CD4-positive, alpha-beta T cell (primary cell): Measurements from ENCODE around the gene HOXA11. TPM values are rescaled to one million over a fixed set of nuclear protein-coding genes. Genes with fewer than 3 reads are reported as not detected.

Experiments used
- ATAC-seq: fragments of 200-7000 bp; cut with Tn5 transposase; one replicate; pipeline ENCODE4 v1.10.0; 2022; ENCODE audit warnings: mild to moderate bottlenecking; ENCODE audit not compliant: poor library complexity
- CTCF ChIA-PET: fragments of 350-600 bp; sonication (Branson Sonifier 250); formaldehyde crosslinking; loops from one replicate; lab custom pipeline; 2021; ENCODE audit warnings: antibody characterized with exemption, inconsistent platforms; lab: Charles Lee
- POLR2A ChIA-PET: fragments of 350-600 bp; sonication (Branson Sonifier 250); formaldehyde crosslinking; loops from one replicate; lab custom pipeline; 2021; ENCODE audit warnings: antibody characterized with exemption, inconsistent platforms; lab: Charles Lee
- DNase-seq, 14 experiments: peaks; one replicate each; pipeline ENCODE4 v3.0.0-alpha.2; 2013 to 2020; ENCODE audit warnings: mixed read lengths in 2 of 14
- H3K27ac ChIP-seq, 2 donors: one replicate each; pipeline versions ENCODE4 v1.5.1 to v1.7.0; 2013; ENCODE audit warnings: low read length in 2 of 2, low read depth in 1 of 2, mild to moderate bottlenecking in 1 of 2
- H3K27me3 ChIP-seq, 2 experiments: 1 replicate in 1 of 2; 2 replicates in 1 of 2; pipeline versions ENCODE4 v1.6.1 to v1.7.0; 2013; ENCODE audit warnings: low read length in 2 of 2, control low read depth in 1 of 2, mild to moderate bottlenecking in 1 of 2, moderate library complexity in 1 of 2; ENCODE audit not compliant: insufficient read depth in 2 of 2, control insufficient read depth in 1 of 2
- H3K36me3 ChIP-seq: one replicate; pipeline ENCODE4 v1.6.1; 2013; ENCODE audit warnings: low read length, control low read depth; ENCODE audit not compliant: insufficient read depth
- H3K4me1 ChIP-seq: one replicate; pipeline ENCODE4 v1.6.1; 2013; ENCODE audit warnings: low read length, control low read depth; ENCODE audit not compliant: insufficient read depth
- H3K4me3 ChIP-seq: one replicate; pipeline ENCODE4 v1.5.1; 2013; ENCODE audit warnings: mild to moderate bottlenecking, low read length, moderate library complexity
- H3K9me3 ChIP-seq, 2 experiments: 1 replicate in 1 of 2; 2 replicates in 1 of 2; pipeline versions ENCODE4 v1.6.1 to v1.7.0; 2013; ENCODE audit warnings: low read length in 2 of 2, mild to moderate bottlenecking in 2 of 2, control low read depth in 1 of 2, moderate library complexity in 1 of 2; ENCODE audit not compliant: control insufficient read depth in 1 of 2, insufficient read depth in 1 of 2
- H3K27ac Mint-ChIP-seq: one replicate; pipeline ENCODE4 v1.8.0; 2020; ENCODE audit warnings: mixed read lengths
- H3K27me3 Mint-ChIP-seq: one replicate; pipeline ENCODE4 v1.8.0; 2021; ENCODE audit warnings: mixed read lengths
- H3K36me3 Mint-ChIP-seq: one replicate; pipeline ENCODE4 v1.8.0; 2021; ENCODE audit warnings: low read depth, mixed read lengths
- H3K4me1 Mint-ChIP-seq: one replicate; pipeline ENCODE4 v1.8.0; 2021; ENCODE audit warnings: low read depth, mixed read lengths
- H3K4me3 Mint-ChIP-seq: one replicate; pipeline ENCODE4 v1.8.0; 2020; ENCODE audit warnings: mild to moderate bottlenecking, mixed read lengths
- H3K9me3 Mint-ChIP-seq: one replicate; pipeline ENCODE4 v1.8.0; 2020; ENCODE audit warnings: mixed read lengths
- intact Hi-C, 2 experiments: fragments of 100-400 bp; cut with DNase I in 1 of 2; cut with micrococcal nuclease in 1 of 2; formaldehyde crosslinking; loops; one replicate each; pipeline versions ENCODE4 v1.15.1 to v1.9.0; 2023 to 2025; cut with DNase I, micrococcal nuclease
- polyA plus RNA-seq, 2 donors: library from polyadenylated mRNA; unstranded; fragments of 120-200 nt; gene quantifications; one replicate each; pipeline ENCODE4 v1.2.1, GENCODE V29; 2013
- total RNA-seq, 174 experiments: library from RNA in 2 of 174; stranded (reverse) in 2 of 174; gene quantifications; one replicate each; pipeline ENCODE4 v1.2.3 and lab custom pipeline; 2021 to 2026
- TF ChIP-seq, protein P1 (sequence below): fragments of 200-600 bp; IDR thresholded peaks from one replicate; pipeline ENCODE4 v1.8.0; 2022; ENCODE audit warnings: antibody characterized with exemption, mild to moderate bottlenecking

Gene HOXA11
- not detected for total RNA-seq
- not detected for polyA plus RNA-seq (2013, experiment 1 of 2)
- polyA plus RNA-seq (2013, experiment 2 of 2) = 0.01 TPM
- total RNA-seq (lab: John Stamatoyannopoulos, UW) = 0 to 0.10 (median 0) reads per million in 172 experiments

DNA sequence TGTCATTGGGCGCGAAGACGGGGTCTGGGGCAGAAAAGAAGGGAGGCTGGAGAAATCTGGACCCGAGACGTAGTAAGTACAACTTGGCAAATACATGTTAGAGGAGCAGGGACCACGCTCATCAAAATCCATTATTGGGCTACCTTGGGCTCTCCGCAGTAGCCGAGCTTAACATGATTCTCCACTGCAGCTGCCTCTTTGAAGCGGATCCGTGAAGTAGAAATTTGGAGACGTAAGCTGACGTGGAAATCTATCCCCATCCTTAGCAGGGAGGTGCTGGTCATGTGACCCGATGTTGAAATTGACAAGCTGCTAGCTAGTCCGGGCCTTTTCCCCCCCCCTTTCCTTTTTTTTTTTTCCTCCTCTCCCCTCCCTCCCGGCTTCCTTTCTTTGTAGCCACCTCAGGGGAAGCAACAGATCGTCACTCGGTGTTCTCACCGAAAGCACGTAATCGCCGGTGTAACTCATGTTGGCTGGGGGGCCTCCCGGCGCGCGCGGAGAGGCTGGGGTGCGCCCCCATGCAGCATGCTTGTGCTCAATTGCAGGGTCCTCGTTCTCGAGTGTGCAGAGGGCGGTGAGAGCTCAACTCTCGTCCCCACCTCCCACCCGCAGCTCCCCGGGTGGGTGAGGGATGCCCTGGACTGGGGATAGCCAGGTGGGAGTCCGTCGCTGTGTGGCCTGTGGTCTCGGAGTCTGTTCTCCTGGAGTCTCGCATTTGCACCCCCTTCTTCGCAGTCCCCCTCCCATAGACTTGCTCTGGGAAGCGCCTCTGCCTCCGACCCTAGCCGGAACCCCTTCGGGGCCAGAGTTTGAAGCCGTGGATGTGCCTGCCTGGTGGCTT, at the start of gene HOXA11:
Gene HOXA11, minus strand, starts transcription at position 220 of the 841 bp plus-strand sequence. Its CDS starts 88 bp downstream, at position 132.
- Histone ChIP-seq H3K4me1 (peaks cover 65% of the 10 kb centered on the region), H3K9me3 (peaks cover 0 to 66% of the 10 kb centered on the region in 2 experiments), H3K27me3 (peaks cover 88 to 95% of the 10 kb centered on the region in 2 experiments), H3K36me3 (no peaks in the 10 kb centered on the region), H3K4me3 (peak within 1 kb of the TSS; percentile 40), H3K27ac (no peak within 1 kb of the TSS)
- H3K9me3 Mint-ChIP-seq = no peaks in the 10 kb centered on the region
- peaks cover 62% of the 10 kb centered on the region for H3K4me1 Mint-ChIP-seq
- POLR2A ChIA-PET = interaction anchor here (0.6 to 1.5 kb wide), 4 partner anchors 9 to 1259 kb away, joined by 3 to 4 read pairs (median 3); partner anchors contain the start of gene HOXA13
- CTCF ChIA-PET = interaction anchor here (0.8 to 3.8 kb wide), 4 partner anchors 11 to 35 kb away, joined by 3 to 14 read pairs (median 5); no protein-coding TSS in a partner anchor
- TF ChIP-seq, protein P1, sequence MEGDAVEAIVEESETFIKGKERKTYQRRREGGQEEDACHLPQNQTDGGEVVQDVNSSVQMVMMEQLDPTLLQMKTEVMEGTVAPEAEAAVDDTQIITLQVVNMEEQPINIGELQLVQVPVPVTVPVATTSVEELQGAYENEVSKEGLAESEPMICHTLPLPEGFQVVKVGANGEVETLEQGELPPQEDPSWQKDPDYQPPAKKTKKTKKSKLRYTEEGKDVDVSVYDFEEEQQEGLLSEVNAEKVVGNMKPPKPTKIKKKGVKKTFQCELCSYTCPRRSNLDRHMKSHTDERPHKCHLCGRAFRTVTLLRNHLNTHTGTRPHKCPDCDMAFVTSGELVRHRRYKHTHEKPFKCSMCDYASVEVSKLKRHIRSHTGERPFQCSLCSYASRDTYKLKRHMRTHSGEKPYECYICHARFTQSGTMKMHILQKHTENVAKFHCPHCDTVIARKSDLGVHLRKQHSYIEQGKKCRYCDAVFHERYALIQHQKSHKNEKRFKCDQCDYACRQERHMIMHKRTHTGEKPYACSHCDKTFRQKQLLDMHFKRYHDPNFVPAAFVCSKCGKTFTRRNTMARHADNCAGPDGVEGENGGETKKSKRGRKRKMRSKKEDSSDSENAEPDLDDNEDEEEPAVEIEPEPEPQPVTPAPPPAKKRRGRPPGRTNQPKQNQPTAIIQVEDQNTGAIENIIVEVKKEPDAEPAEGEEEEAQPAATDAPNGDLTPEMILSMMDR = no peak
- H3K36me3 Mint-ChIP-seq = no peaks in the 10 kb centered on the region
- H3K4me3 Mint-ChIP-seq = peak within 1 kb of the TSS; percentile 82
- ATAC-seq (peak; percentile 45), DNase-seq (peak in 2 of 14 experiments; percentile 17 to 33)
- intact Hi-C loops = loop anchor here (2.0 to 5.0 kb wide), 3 partner anchors 14 to 1328 kb away; partner anchors contain the start of gene HOXA3 (in 1 of the 2)
- H3K27ac Mint-ChIP-seq = peak within 1 kb of the TSS; percentile 81
- H3K27me3 Mint-ChIP-seq = peaks cover 96% of the 10 kb centered on the region

DNA sequence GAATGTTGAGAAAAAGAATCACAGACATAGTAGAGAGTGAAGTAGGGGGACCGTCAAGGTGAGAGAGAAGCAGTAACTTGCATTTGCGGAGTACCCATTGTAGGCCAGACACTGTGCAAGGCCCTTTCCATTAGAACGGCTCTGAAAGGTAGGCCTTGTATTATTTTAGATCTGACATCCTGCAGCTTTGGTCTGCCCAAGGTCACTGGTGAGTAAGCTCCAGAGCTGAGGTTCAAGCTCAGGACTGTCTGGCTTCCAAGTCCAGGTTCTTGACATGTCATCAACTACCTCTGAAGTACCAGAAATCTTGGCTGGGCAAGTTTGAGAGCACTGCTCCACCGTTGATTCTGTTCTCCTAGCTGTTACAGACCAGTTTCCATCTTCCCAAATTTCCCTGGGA, 44.4 kb upstream of the HOXA11 start:
- H3K27me3 Mint-ChIP-seq = peaks cover 80% of the 10 kb centered on the region
- intact Hi-C loops = no loop called here
- no peak overlapping the region for H3K4me3 Mint-ChIP-seq
- DNase-seq = no peak
- Histone ChIP-seq H3K27ac (no peak overlapping the region), H3K4me1 (no peaks in the 10 kb centered on the region), H3K9me3 (peaks cover 0 to 8% of the 10 kb centered on the region in 2 experiments), H3K27me3 (peaks cover 25 to 52% of the 10 kb centered on the region in 2 experiments), H3K4me3 (no peak overlapping the region), H3K36me3 (no peaks in the 10 kb centered on the region)
- no peaks in the 10 kb centered on the region for H3K36me3 Mint-ChIP-seq
- TF ChIP-seq, protein P1 = no peak
- H3K4me1 Mint-ChIP-seq = no peaks in the 10 kb centered on the region
- POLR2A ChIA-PET = no interaction called here
- H3K27ac Mint-ChIP-seq = no peak overlapping the region
- CTCF ChIA-PET = no interaction called here
- no peaks in the 10 kb centered on the region for H3K9me3 Mint-ChIP-seq
- ATAC-seq = no peak

DNA sequence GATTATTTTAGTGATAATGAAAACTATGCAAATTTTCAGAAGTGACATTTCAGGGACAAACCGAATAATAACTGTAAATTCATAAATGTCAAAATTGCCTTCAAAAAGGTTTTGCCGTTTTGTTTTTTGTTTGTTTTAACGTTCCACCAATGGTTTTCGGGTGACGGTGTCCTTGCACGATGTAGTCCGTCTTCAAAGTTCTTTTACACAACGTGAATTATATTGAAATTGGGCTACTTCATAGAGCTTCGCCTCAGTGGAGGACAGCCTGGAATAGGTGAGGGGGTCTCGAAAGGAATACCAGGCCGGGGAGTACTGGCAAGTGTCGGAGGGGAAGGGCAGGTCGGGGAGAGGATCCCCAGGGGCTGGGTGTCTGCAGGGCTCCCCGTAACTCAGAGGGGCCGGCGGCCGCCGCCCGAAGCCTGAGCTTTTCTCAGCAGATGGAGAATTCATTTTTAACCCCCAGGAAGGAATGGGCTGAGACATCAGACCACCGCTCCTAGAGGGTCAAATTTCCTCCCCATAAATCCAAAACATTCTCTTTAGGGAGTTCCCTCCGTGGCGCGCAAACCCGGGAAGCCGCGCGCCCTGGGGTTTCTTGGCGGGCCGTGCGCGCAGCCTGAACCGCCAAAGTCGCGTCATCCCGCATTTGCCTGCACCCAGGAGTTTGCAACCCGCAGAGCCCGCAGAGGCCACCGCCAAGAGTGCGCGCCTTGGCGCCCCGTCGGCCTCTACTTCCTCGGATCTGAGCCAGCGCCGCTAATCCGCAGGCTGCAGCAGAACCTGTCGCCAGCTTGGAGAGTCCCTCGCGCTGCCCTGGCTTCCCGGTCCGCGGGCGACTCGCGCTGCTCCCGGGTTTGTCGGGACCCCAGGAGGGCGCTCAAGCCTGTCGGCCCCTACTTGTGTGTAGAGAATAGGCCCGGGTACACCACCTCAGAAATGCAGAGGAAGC, 40.2 kb upstream of the HOXA11 start:
- DNase-seq = no peak
- Mint-ChIP-seq H3K9me3 (no peaks in the 10 kb centered on the region), H3K27me3 (peaks cover 88% of the 10 kb centered on the region), H3K36me3 (no peaks in the 10 kb centered on the region), H3K27ac (no peak overlapping the region), H3K4me1 (peaks cover 7% of the 10 kb centered on the region), H3K4me3 (no peak overlapping the region)
- H3K36me3 ChIP-seq = no peaks in the 10 kb centered on the region
- ATAC-seq = no peak
- ChIA-PET CTCF (no interaction called here), POLR2A (no interaction called here)
- H3K4me1 ChIP-seq = peaks cover 4% of the 10 kb centered on the region
- H3K27me3 ChIP-seq = peaks cover 45 to 81% of the 10 kb centered on the region in 2 experiments
- TF ChIP-seq, protein P1 = no peak
- H3K27ac ChIP-seq = no peak overlapping the region
- no peak overlapping the region for H3K4me3 ChIP-seq
- intact Hi-C loops = no loop called here
- H3K9me3 ChIP-seq = peaks cover 0 to 8% of the 10 kb centered on the region in 2 experiments
